Neural progenitor cell (in vitro differentiated cells): ENCODE data around the gene ALKAL2.

Source experiments
- CTCF ChIP-seq: fragments of 200-600 bp; sonication (generic); IDR thresholded peaks from 2 replicates; pipeline ENCODE4 v1.5.1; 2017; ENCODE audit warnings: antibody characterized with exemption, mild to moderate bottlenecking
- EZH2 ChIP-seq: fragments of 200-600 bp; sonication (generic); IDR thresholded peaks from 2 replicates; pipeline ENCODE4 v1.6.1; 2017; ENCODE audit warnings: antibody characterized with exemption, mild to moderate bottlenecking, moderate library complexity

GRCh38 chr2:319059-319600 lies 31.2 kb upstream of the ALKAL2 start:
- no peak for TF ChIP-seq EZH2
- no peak for TF ChIP-seq CTCF
